Muscle of arm (tissue), 12 donors: Measurements from ENCODE around the gene TM9SF1. TPM values are rescaled to one million over a fixed set of nuclear protein-coding genes. Genes with fewer than 3 reads are reported as not detected.

Source experiments
- DNase-seq: peaks from one replicate; pipeline ENCODE4 v3.0.0-alpha.2; 2013
- polyA plus RNA-seq, 12 donors: library from polyadenylated mRNA; unstranded; fragments of 120-200 nt; gene quantifications; one replicate each; pipeline ENCODE4 v1.2.1, GENCODE V29; 2013; ENCODE audit not compliant: insufficient read length in 12 of 12

TM9SF1 gene
- polyA plus RNA-seq, 12 donors, result 13.2 to 60.8 (median 17.5) TPM; not detected in 1

GRCh38 chr14:24179961-24180796 lies 15.1 kb downstream of the TM9SF1 start:
- DNase-seq, result no peak

- no peak for DNase-seq
These were observed 15.8 kb downstream of the TM9SF1 start for GRCh38 chr14:24179294-24179960.

GRCh38 chr14:24178399-24179178 lies 16.7 kb downstream of the TM9SF1 start:
- DNase-seq, result no peak

GRCh38 chr14:24177891-24178290 lies 17.4 kb downstream of the TM9SF1 start:
- no peak for DNase-seq

GRCh38 chr14:24177041-24177825 lies 18.0 kb downstream of the TM9SF1 start:
- DNase-seq, result no peak

- DNase-seq, result no peak
These were observed 18.6 kb downstream of the TM9SF1 start for GRCh38 chr14:24176599-24176998.

- no peak for DNase-seq
These were observed 22.4 kb downstream of the TM9SF1 start for GRCh38 chr14:24172871-24173281.

- no peak for DNase-seq
These were observed 22.9 kb downstream of the TM9SF1 start for GRCh38 chr14:24172261-24172860.

- peak; percentile 81 for DNase-seq
These were observed 23.6 kb downstream of the TM9SF1 start, which contains the start of gene REC8 for GRCh38 chr14:24171422-24172260. TSS of gene REC8 (plus strand) at chr14:24172080. CDS start at chr14:24172553, 473 bp downstream.

GRCh38 chr14:24167469-24168114 lies 27.6 kb downstream of the TM9SF1 start:
- DNase-seq, result no peak

- no peak for DNase-seq
These were observed 29.5 kb downstream of the TM9SF1 start for GRCh38 chr14:24165785-24166184.

- no peak for DNase-seq
These were observed 30.7 kb downstream of the TM9SF1 start for GRCh38 chr14:24164518-24164991.

- DNase-seq, result no peak
These were observed 33.1 kb downstream of the TM9SF1 start for GRCh38 chr14:24162093-24162492.

- DNase-seq, result peak; percentile 96
These were observed 34.1 kb downstream of the TM9SF1 start, which contains the start of gene IRF9 for GRCh38 chr14:24160850-24161804. TSS of gene IRF9 (plus strand) at chr14:24161265. CDS start at chr14:24162145, 880 bp downstream.

GRCh38 chr14:24160499-24160849 lies 34.8 kb downstream of the TM9SF1 start:
- no peak for DNase-seq

GRCh38 chr14:24159777-24160498 lies 35.3 kb downstream of the TM9SF1 start:
- DNase-seq, result no peak

- DNase-seq, result no peak
These were observed 37.9 kb downstream of the TM9SF1 start for GRCh38 chr14:24157331-24157730.
